HG02678 (cell line): ENCODE measurements around the gene POLR2E.

Experiments used
- ATAC-seq: cut with Tn5 transposase; IDR thresholded peaks from one replicate; pipeline ENCODE4 v1.9.1; 2021; ENCODE audit warnings: mild to moderate bottlenecking, moderate library complexity; ENCODE audit not compliant: unreplicated experiment

Gene POLR2E

GRCh38 chr19:1082165-1082927, 12.8 kb downstream of the POLR2E start:
- ATAC-seq, result no peak

GRCh38 chr19:1081301-1082164, 13.6 kb downstream of the POLR2E start:
- ATAC-seq, result no peak

DNA sequence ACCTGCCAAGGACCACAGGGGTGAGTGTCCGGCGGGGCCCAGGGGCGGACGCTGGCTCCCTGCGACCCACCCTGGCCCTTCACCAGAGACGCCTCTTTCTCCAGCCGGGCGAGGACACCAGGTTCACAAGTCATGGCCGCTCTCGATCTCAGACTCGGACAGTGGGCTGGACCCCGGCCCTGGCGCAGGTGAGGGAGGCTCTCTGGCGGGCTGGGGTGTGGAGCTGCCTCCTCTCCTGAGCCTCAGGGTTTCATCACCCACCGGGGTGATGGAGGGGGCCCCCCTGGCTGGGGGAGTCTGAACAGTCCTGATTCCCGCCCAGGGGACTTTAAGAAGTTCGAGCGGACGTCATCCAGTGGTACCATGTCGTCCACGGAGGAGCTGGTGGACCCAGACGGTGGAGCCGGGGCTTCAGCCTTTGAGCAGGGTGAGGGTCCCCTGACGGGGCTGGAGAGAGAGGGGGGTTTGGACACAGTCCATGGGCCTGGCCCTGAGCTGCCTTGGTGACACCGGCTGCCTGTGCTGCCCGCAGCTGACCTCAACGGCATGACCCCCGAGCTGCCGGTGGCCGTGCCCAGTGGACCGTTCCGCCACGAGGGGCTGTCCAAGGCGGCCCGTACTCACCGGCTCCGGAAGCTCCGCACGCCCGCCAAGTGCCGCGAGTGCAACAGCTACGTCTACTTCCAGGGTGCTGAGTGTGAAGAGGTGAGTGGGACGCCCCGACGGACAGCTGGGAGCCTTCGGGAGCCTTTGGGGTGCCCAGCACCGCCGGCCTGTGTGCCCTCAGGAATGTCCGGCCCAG, 14.6 kb downstream of the POLR2E start:
- ATAC-seq, result no peak

GRCh38 chr19:1079566-1080111, 15.5 kb downstream of the POLR2E start:
- ATAC-seq, result no peak

- ATAC-seq, result peak; percentile 61
These were observed 18.2 kb downstream of the POLR2E start for GRCh38 chr19:1076951-1077350.

GRCh38 chr19:1076046-1076386, 19.2 kb downstream of the POLR2E start:
- ATAC-seq, result no peak

DNA sequence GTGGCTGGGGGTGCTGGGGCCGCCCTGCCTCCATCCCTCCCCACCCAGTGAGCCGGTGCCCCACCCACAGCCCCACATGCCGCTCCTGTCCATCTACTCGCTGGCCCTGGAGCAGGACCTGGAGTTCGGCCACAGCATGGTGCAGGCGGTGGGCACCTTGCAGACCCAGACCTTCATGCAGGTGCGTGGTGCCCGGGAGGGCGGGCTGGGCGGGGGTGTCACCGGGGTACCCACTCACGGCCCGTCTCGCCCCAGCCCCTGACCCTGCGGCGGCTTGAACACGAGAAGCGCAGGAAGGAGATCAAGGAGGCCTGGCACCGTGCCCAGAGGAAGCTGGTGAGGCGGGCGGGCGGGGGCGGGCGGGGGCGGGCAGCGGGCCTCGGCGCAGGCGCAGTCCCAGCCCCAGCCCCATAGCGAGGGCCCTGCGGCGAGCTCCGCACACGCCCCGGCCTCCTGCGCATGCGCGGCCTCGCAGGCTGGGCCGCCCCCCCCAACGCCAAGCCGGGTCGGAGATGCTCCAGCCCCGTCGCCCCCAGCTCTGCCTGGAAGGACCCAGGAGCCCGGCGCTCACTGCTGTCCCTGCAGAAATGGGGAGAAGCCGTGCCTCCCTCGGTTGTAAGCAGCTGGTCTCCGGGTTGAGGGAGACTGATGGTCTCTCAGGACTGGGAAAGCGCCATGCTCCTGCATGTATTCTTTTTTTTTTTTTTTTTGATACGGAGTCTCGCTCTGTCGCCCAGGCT, 20.5 kb downstream of the POLR2E start:
- ATAC-seq, result peak; percentile 45

- ATAC-seq, result no peak
These were observed 21.1 kb downstream of the POLR2E start for GRCh38 chr19:1073956-1074517.

GRCh38 chr19:1073063-1073955, 21.9 kb downstream of the POLR2E start:
- no peak for ATAC-seq

DNA sequence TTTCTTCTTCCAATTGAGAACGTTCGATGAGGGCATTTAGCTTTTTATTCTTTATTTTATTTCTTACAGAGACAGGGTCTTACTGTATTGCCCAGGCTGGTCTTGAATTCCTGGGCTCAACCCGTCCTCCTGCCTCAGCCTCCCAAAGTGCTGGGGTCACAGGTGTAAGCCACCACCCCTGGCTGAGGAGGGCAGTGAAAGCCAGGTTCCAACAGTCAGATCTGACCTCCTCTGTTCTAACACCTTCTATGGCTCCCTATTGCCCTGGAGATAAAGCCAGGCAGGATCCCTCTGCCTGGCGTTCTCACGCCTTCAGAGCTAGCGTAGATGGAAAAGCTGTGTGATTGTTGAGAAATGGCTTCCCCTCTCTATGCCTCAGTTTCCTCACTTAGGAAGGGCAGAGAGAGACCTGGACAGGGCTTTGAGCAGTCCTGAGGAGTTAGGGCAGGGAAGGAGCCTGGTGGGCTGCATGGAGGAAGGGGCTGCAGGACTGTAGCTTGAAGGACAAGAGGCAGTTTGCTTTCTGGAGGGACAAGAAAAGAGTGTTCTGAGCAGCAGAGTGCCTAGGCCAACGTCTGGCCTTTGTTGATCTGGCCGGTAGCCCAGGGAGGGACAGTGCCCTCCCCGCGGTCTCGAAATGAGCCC, 22.7 kb downstream of the POLR2E start:
- ATAC-seq, result no peak

DNA sequence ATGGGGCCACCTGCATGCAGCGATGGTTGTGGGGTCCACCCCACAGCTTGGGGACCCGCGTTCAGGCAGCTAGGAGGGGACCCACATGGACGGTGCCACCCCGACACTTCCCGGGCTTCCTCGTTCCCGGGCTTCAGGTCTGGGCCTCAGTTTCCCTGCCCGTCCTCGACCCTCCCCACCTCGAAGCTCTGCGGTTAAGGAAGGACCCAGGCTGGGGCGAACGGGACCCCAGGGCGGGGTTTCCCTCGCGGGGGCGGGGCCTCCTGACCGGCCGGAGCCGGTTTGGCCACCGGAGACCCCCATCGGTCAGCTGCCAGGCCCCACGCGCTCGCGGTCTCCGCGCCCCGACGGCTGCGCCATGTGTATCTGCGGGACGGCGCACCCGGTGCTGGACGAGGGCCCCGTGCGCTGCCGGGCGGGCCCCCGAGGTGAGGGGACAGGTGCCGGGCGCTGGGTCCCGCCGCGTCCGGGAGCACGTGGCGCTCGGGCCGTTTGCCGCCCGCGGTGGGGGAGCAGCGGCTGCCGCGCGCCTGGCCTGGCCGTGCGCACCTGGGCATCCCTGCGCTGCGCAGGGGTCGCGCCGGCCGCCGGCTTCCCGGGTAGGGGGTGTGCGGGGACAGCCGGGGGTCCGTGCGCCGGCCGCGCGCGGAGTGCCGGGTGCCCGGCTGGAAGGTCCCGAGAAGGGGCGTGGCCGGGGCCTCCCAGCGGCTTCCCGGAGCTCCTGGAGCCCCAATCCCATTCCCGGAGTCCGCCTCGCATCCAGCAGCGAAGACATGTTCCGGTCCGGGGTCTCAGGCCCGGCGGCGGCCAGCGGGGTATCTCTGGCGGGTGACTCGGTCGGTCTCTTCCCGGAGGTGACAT, 24.0 kb downstream of the POLR2E start:
- ATAC-seq, result no peak

DNA sequence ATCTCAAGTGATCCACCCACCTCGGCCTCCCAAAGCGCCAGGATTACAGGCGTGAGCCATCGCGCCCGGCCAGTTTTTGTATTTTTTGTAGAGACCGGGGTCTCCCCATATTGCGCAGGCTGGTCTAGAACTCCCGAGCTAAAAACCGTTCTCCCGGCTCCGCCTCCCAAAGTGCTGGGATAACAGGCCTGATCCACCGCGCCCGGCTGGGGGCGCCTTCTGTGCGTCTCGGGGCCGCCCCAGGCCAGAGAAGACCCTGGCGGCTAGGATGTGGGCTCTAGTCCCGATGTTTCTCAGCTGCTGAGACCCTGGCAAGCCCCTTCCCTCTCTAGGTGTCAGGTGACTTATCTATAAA, 24.6 kb downstream of the POLR2E start:
- no peak for ATAC-seq

- no peak for ATAC-seq
These were observed 26.0 kb downstream of the POLR2E start for GRCh38 chr19:1069009-1069779.

DNA sequence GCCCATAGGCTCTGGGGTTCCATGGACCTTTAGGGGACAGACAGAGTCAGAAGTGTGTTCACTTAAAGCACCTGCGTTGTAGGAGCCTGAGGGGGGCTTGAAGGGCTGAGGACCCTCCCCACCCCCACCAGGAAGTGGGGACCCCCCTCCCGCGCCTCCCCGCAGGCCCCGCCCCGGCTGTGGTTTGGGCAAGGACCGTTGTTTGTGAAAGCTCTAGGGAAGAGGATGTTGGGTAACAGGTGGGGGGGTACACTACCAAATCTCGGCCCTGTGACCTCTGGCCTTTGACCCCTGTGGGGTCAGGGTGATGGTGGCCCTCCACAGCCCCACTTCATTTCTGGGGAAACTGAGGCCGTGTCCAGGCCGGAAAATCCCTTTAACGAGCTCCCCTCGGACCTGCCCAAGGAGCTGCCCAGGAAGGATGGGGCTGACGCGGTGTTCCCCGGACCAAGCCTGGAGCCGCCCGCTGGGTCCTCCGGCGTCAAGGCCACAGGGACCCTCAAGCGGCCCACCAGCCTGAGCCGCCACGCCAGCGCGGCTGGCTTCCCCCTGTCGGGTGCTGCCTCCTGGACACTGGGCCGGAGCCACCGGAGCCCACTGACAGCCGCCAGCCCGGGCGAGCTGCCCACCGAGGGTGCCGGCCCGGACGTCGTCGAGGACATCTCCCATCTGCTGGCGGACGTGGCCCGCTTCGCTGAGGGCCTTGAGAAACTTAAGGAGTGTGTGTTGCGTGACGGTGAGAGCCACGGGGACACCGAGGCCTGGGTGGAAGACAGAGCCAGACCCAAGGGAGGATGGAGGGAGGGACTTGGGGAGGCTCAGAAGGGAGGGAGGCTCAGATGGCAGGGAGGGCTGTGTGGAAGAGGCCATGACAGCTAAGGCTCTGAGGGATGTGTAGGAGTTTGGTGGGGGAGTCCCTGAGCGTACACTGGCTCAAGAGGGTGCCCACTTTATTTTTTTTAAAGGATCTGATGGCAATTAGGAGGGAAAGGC, 26.9 kb downstream of the POLR2E start:
- no peak for ATAC-seq

GRCh38 chr19:1067341-1067957, 27.7 kb downstream of the POLR2E start:
- ATAC-seq, result peak; percentile 29
